Ovary (tissue), 3 donors: ENCODE results near the gene RPL12.

Experiments used
- CTCF ChIP-seq, 3 donors: fragments of 450-650 bp in 2 of 3; fragments of 200-600 bp in 1 of 3; IDR thresholded peaks; one replicate each; pipeline versions ENCODE4 v1.5.1 to v1.8.0; 2016 to 2022; ENCODE audit warnings: antibody characterized with exemption in 3 of 3, mild to moderate bottlenecking in 1 of 3
- EP300 ChIP-seq: sonication (generic); formaldehyde crosslinking; IDR thresholded peaks from one replicate; pipeline ENCODE4 v1.6.1; 2017; ENCODE audit warnings: antibody characterized with exemption
- POLR2A ChIP-seq: fragments of 450-650 bp; IDR thresholded peaks from one replicate; pipeline ENCODE4 v1.6.1; 2017; ENCODE audit warnings: antibody characterized with exemption, mild to moderate bottlenecking, moderate library complexity
- donor health status: DM: no; HTN: no; CAD: no.

- TF ChIP-seq CTCF (IDR thresholded peaks at IDR 0.05): no peak
- TF ChIP-seq POLR2A: no peak
- TF ChIP-seq EP300: no peak
These were observed 16.4 kb upstream of the RPL12 start for GRCh38 chr9:127467621-127468020.
